GM12891 (cell line): Measurements from ENCODE around the gene CAMTA1.

Source experiments
- POLR2AphosphoS5 ChIP-seq: IDR thresholded peaks from 2 replicates; pipeline ENCODE4 v1.6.1; 2011; ENCODE audit warnings: low read depth, low read length, control low read depth
- TAF1 ChIP-seq: IDR thresholded peaks from 2 replicates; pipeline ENCODE4 v1.6.1; 2011; ENCODE audit warnings: low read depth, low read length, control low read depth

GRCh38 chr1:7063981-7064380 lies 278.7 kb downstream of the CAMTA1 start:
- TF ChIP-seq TAF1, result no peak
- TF ChIP-seq POLR2AphosphoS5, result no peak
